Suprapubic skin (tissue), 4 donors: Measurements from ENCODE around the gene MAP2K4.

Source experiments
- CTCF ChIP-seq, 2 donors: fragments of 200-600 bp in 1 of 2; fragments of 450-650 bp in 1 of 2; sonication (generic) in 1 of 2; IDR thresholded peaks; one replicate each; pipeline ENCODE4 v1.5.1; 2016 to 2019; ENCODE audit warnings: antibody characterized with exemption in 2 of 2, mild to moderate bottlenecking in 1 of 2, moderate library complexity in 1 of 2
- EP300 ChIP-seq: sonication (generic); formaldehyde crosslinking; IDR thresholded peaks from one replicate; pipeline ENCODE4 v1.6.1; 2017; ENCODE audit warnings: antibody characterized with exemption
- POLR2A ChIP-seq, 2 donors: fragments of 450-650 bp; IDR thresholded peaks; one replicate each; pipeline ENCODE4 v1.6.1; 2017; ENCODE audit warnings: antibody characterized with exemption in 2 of 2, mild to moderate bottlenecking in 2 of 2, moderate library complexity in 2 of 2
- POLR2AphosphoS5 ChIP-seq, 3 donors: sonication (generic); formaldehyde crosslinking; IDR thresholded peaks; one replicate each; pipeline ENCODE4 v1.6.1; 2017; ENCODE audit warnings: antibody characterized with exemption in 3 of 3

GRCh38 chr17:11979795-11980194 lies 40.9 kb upstream of the MAP2K4 start:
- TF ChIP-seq CTCF (IDR thresholded peaks at IDR 0.05) (no peak), EP300 (no peak), POLR2A (IDR thresholded peaks at IDR 0.05) (no peak), POLR2AphosphoS5 (IDR thresholded peaks at IDR 0.05) (no peak)
